CD14-positive monocyte (primary cell): Measurements from ENCODE around the gene DTX1. TPM values are rescaled to one million over a fixed set of nuclear protein-coding genes. Genes with fewer than 3 reads are reported as not detected.

ENCODE experiments used
- DNase-seq, 3 donors: peaks; one replicate each; pipeline ENCODE4 v3.0.0-alpha.2; 2011 to 2022
- H2AFZ ChIP-seq: 2 replicates; pipeline ENCODE4 v1.6.0; 2012; ENCODE audit warnings: mild to moderate bottlenecking, low read depth, low read length, inconsistent platforms; ENCODE audit not compliant: insufficient read depth, poor library complexity, severe bottlenecking
- H3K27ac ChIP-seq, 2 donors: 1 replicate in 1 of 2; 2 replicates in 1 of 2; pipeline ENCODE4 v1.5.1; 2012 to 2013; ENCODE audit warnings: low read length in 2 of 2, control low read depth in 1 of 2, inconsistent platforms in 1 of 2, low read depth in 1 of 2, mild to moderate bottlenecking in 1 of 2
- H3K27me3 ChIP-seq, 2 donors: one replicate each; pipeline versions ENCODE4 v1.6.0 to v1.6.1; 2011 to 2013; ENCODE audit warnings: low read length in 2 of 2; ENCODE audit not compliant: control insufficient read depth in 2 of 2, insufficient read depth in 2 of 2
- H3K36me3 ChIP-seq, 2 donors: replicated peaks in 1 of 2; 1 replicate in 1 of 2; 2 replicates in 1 of 2; pipeline versions ENCODE4 v1.5.1 to v1.6.1; 2012 to 2013; ENCODE audit warnings: low read length in 2 of 2, control low read depth in 1 of 2, inconsistent platforms in 1 of 2, mild to moderate bottlenecking in 1 of 2; ENCODE audit not compliant: insufficient read depth in 2 of 2, control insufficient read depth in 1 of 2
- H3K4me1 ChIP-seq, 2 donors: 1 replicate in 1 of 2; 2 replicates in 1 of 2; pipeline versions ENCODE4 v1.5.1 to v1.6.1; 2012 to 2013; ENCODE audit warnings: low read length in 2 of 2, control low read depth in 1 of 2, inconsistent platforms in 1 of 2, mild to moderate bottlenecking in 1 of 2, moderate library complexity in 1 of 2; ENCODE audit not compliant: insufficient read depth in 2 of 2, control insufficient read depth in 1 of 2
- H3K4me2 ChIP-seq: replicated peaks from 2 replicates; pipeline ENCODE3; 2012; ENCODE audit warnings: low read length, moderate library complexity, mild to moderate bottlenecking; ENCODE audit not compliant: poor library complexity, severe bottlenecking; ENCODE audit errors: extremely low read depth
- H3K4me3 ChIP-seq, 3 experiments: fragments of 200-600 bp in 1 of 3; sonication (generic) in 1 of 3; replicated peaks in 1 of 3; 1 replicate in 2 of 3; 2 replicates in 1 of 3; pipeline ENCODE4 v1.5.1; 2011 to 2013; ENCODE audit warnings: low read length in 3 of 3, mild to moderate bottlenecking in 3 of 3, control low read depth in 2 of 3, low read depth in 2 of 3, inconsistent platforms in 1 of 3, moderate library complexity in 1 of 3
- H3K79me2 ChIP-seq: 2 replicates; pipeline ENCODE4 v1.6.0; 2012; ENCODE audit warnings: mild to moderate bottlenecking, control low read depth, inconsistent platforms, low read length, moderate library complexity; ENCODE audit not compliant: insufficient read depth
- H3K9ac ChIP-seq: 2 replicates; pipeline ENCODE4 v1.6.0; 2017; ENCODE audit warnings: low read length, mild to moderate bottlenecking; ENCODE audit not compliant: insufficient read depth, poor library complexity, severe bottlenecking
- H3K9me3 ChIP-seq, 2 donors: replicated peaks in 1 of 2; 1 replicate in 1 of 2; 2 replicates in 1 of 2; pipeline versions ENCODE4 v1.5.1 to v1.6.1; 2012 to 2013; ENCODE audit warnings: low read length in 2 of 2, control low read depth in 1 of 2; ENCODE audit not compliant: control insufficient read depth in 1 of 2, insufficient read depth in 1 of 2
- H4K20me1 ChIP-seq: 2 replicates; pipeline ENCODE4 v1.6.0; 2012; ENCODE audit warnings: mild to moderate bottlenecking, low read length, control low read depth, moderate library complexity; ENCODE audit not compliant: insufficient read depth
- H3K27ac Mint-ChIP-seq, 7 donors: one replicate each; pipeline ENCODE4 v1.8.0; 2020; ENCODE audit warnings: mild to moderate bottlenecking in 7 of 7, mixed read lengths in 7 of 7, moderate library complexity in 6 of 7, inconsistent platforms in 2 of 7
- H3K27me3 Mint-ChIP-seq, 3 donors: one replicate each; pipeline ENCODE4 v1.8.0; 2021 to 2022; ENCODE audit warnings: low read depth in 3 of 3, mild to moderate bottlenecking in 3 of 3, mixed read lengths in 3 of 3, moderate library complexity in 3 of 3, inconsistent platforms in 1 of 3
- H3K36me3 Mint-ChIP-seq, 2 donors: one replicate each; pipeline ENCODE4 v1.8.0; 2020; ENCODE audit warnings: mixed read lengths in 2 of 2, inconsistent platforms in 1 of 2, mild to moderate bottlenecking in 1 of 2
- H3K4me1 Mint-ChIP-seq: one replicate; pipeline ENCODE4 v1.8.0; 2020; ENCODE audit warnings: mild to moderate bottlenecking, mixed read lengths
- H3K4me3 Mint-ChIP-seq, 2 donors: one replicate each; pipeline ENCODE4 v1.8.0; 2020; ENCODE audit warnings: mild to moderate bottlenecking in 2 of 2, mixed read lengths in 2 of 2, moderate library complexity in 1 of 2
- H3K9me3 Mint-ChIP-seq, 7 donors: one replicate each; pipeline ENCODE4 v1.8.0; 2020 to 2022; ENCODE audit warnings: mixed read lengths in 7 of 7, mild to moderate bottlenecking in 6 of 7, moderate library complexity in 6 of 7, inconsistent platforms in 2 of 7
- CTCF ChIP-seq: fragments of 200-600 bp; IDR thresholded peaks from one replicate; pipeline ENCODE4 v1.8.0; 2022; ENCODE audit warnings: antibody characterized with exemption, mild to moderate bottlenecking
- WGBS: methylation state at CpG from one replicate; pipeline ENCODE4 v1.1.5; 2013; ENCODE audit warnings: missing lambda C conversion rate; ENCODE audit not compliant: insufficient coverage; 5-methylcytosine and 5-hydroxymethylcytosine counted together
- intact Hi-C, 2 donors: fragments of 100-400 bp; cut with micrococcal nuclease; formaldehyde crosslinking; loops; one replicate each; pipeline versions ENCODE4 v1.15.0 to v1.15.1; 2023
- polyA plus RNA-seq, 3 donors: library from polyadenylated mRNA; depleted of rRNA in 1 of 3; unstranded in 2 of 3; stranded (reverse) in 1 of 3; fragments of 300-500 nt in 2 of 3; fragments of >200 nt in 1 of 3; fragmentation: Illumina TruSeq in 2 of 3; gene quantifications; 1 replicate in 2 of 3; 2 replicates in 1 of 3; pipeline ENCODE4 v1.2.3, GENCODE V29; 2012 to 2021

DTX1 gene
- polyA plus RNA-seq, 3 donors = 0.04 TPM; not detected in 1

- intact Hi-C loops = no loop called here
Measured at GRCh38 chr12:113066813-113067400, 10.4 kb downstream of the DTX1 start.

More at GRCh38 chr12:113066813-113067400, 10.4 kb downstream of the DTX1 start:
- Histone ChIP-seq H4K20me1 (no peaks in the 10 kb centered on the region), H3K27ac (no peak overlapping the region), H3K9me3 (no peaks in the 10 kb centered on the region), H3K4me3 (no peak overlapping the region), H3K4me2 (no peak overlapping the region), H3K4me1 (no peaks in the 10 kb centered on the region), H3K9ac (no peak overlapping the region), H3K36me3 (no peaks in the 10 kb centered on the region), H3K27me3 (no peaks in the 10 kb centered on the region), H3K79me2 (no peaks in the 10 kb centered on the region), H2AFZ (no peak overlapping the region)
- Mint-ChIP-seq H3K4me1 (no peaks in the 10 kb centered on the region), H3K27me3 (peaks cover 1 to 15% (median 12%) of the 10 kb centered on the region in 3 donors), H3K4me3 (no peak overlapping the region), H3K9me3 (peaks cover 0 to 2% (median 0%) of the 10 kb centered on the region in 7 donors), H3K36me3 (no peaks in the 10 kb centered on the region), H3K27ac (no peak overlapping the region)
- no peak for DNase-seq
- WGBS = 88% methylated on average over 13 of the region's 13 CpGs
- no peak for TF ChIP-seq CTCF
